ENCODE measurements around the gene ACTN3.

Gene ACTN3

DNA sequence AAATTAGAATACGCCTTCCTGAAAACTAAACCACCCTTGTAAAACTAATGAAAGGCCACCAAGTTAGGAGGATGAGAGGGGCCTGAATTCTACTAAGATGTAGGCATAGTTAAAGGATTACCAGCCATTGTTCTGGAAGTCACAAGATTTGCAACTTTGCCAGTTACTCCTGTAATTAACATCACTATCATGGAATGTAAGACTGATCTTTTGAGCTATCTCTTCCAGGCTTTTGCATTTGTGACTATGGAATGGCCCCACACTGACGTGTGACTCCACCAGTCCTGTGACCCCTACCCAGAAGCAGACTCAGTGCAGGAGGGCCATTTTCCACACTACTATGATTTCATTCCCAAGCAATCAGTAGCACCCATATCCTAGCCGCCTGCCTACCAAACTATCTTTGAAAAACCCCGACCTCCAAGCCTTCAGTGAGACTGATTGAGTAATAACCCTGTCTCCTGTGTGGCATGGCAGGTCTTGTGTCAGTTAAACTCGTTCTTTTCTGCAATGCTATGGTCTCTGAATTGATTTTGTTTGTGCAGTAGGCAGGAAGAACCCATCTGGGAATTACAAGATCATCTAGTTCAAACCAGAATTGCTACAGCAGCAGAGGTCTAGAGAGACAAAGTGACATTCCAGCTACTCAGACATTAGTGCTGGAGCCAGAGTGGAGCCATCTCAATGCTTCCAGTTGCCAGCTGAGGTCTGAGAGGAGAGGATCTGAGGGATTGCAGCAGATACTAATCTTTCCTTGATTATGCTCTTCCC, 23.6 kb downstream of the ACTN3 start:
- H3K4me1 ChIP-seq (ENCODE audit: low read depth, poor library complexity, severe bottlenecking), result no peaks in the 10 kb centered on the region
- H3K27me3 ChIP-seq (ENCODE audit: insufficient read depth, low read depth), result peaks cover 16% of the 10 kb centered on the region; the same call in 1 of the 2 replicates
- no peak overlapping the region for H3K4me3 ChIP-seq (IDR thresholded peaks at IDR 0.05; ENCODE audit: insufficient read depth, low read depth, low read length)
- no peak overlapping the region for H3K4me2 ChIP-seq
- no peaks in the 10 kb centered on the region for H3K36me3 ChIP-seq (ENCODE audit: insufficient read depth)
- H3K9ac ChIP-seq, result no peak overlapping the region
- TF ChIP-seq, protein P1, sequence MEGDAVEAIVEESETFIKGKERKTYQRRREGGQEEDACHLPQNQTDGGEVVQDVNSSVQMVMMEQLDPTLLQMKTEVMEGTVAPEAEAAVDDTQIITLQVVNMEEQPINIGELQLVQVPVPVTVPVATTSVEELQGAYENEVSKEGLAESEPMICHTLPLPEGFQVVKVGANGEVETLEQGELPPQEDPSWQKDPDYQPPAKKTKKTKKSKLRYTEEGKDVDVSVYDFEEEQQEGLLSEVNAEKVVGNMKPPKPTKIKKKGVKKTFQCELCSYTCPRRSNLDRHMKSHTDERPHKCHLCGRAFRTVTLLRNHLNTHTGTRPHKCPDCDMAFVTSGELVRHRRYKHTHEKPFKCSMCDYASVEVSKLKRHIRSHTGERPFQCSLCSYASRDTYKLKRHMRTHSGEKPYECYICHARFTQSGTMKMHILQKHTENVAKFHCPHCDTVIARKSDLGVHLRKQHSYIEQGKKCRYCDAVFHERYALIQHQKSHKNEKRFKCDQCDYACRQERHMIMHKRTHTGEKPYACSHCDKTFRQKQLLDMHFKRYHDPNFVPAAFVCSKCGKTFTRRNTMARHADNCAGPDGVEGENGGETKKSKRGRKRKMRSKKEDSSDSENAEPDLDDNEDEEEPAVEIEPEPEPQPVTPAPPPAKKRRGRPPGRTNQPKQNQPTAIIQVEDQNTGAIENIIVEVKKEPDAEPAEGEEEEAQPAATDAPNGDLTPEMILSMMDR (conservative IDR thresholded peaks at IDR 0.05; ENCODE audit: low read depth, low read length), result no peak
- H2AFZ ChIP-seq (ENCODE audit: low read depth), result no peak overlapping the region
- H4K20me1 ChIP-seq (ENCODE audit: insufficient read depth), result no peaks in the 10 kb centered on the region
- H3K79me2 ChIP-seq (ENCODE audit: insufficient read depth, low read depth), result no peaks in the 10 kb centered on the region
- H3K27ac ChIP-seq, result no peak overlapping the region

DNA sequence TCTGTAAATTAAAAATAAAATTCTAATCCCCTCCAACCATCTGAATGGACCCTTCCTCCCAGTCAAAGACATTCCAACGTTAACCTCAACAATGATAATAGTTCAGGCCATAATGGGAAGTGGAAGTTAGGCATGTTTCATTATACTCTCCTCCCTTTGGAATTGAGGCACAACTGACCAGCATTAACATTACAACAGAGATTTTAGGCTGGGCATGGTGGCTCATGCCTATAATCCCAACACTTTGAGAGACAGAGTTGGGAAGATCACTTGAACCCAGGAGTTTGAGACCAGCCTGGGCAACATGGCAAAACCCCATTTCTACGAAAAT, 24.1 kb downstream of the ACTN3 start:
- Histone ChIP-seq H3K9ac (no peak overlapping the region), H3K4me3 (IDR thresholded peaks at IDR 0.05; ENCODE audit: insufficient read depth, low read depth, low read length) (no peak overlapping the region), H3K27ac (no peak overlapping the region), H3K36me3 (ENCODE audit: insufficient read depth) (no peaks in the 10 kb centered on the region), H2AFZ (ENCODE audit: low read depth) (no peak overlapping the region), H3K4me2 (no peak overlapping the region), H3K4me1 (ENCODE audit: low read depth, poor library complexity, severe bottlenecking) (no peaks in the 10 kb centered on the region), H4K20me1 (ENCODE audit: insufficient read depth) (no peaks in the 10 kb centered on the region), H3K27me3 (ENCODE audit: insufficient read depth, low read depth) (peaks cover 22% of the 10 kb centered on the region; the same call in 1 of the 2 replicates), H3K79me2 (ENCODE audit: insufficient read depth, low read depth) (no peaks in the 10 kb centered on the region)
- TF ChIP-seq, protein P1 (conservative IDR thresholded peaks at IDR 0.05; ENCODE audit: low read depth, low read length), result no peak

DNA sequence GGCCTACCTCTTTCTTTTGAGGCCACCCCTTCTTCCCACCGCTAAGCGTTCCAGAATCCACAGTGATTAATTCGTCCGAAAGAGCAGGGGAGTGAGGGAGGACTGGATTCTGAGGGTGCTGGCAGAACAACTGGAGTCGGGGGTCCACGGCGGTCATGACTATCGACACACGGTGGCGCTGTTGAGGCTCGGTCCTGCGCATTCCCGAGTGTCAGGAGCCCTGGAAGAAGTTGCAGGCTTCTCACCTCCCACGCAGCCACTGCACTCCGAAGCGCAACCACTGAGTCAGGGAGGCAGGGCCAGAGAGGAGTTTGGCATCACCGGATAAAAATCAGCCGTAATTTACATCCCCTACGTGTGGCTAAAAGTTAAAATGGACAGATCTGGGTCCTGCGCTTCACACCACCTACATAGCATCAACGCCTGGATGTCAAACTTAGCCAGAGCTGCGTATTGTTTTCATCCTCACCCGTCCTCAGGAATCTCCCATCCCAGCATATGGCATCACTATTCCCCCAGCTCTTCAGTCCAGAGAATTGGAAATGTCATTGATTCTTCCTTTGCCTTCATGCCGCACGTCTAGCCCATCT, 32.4 kb downstream of the ACTN3 start:
- Histone ChIP-seq H3K4me2 (no peak overlapping the region), H3K27ac (no peak overlapping the region), H3K4me1 (ENCODE audit: low read depth, poor library complexity, severe bottlenecking) (no peaks in the 10 kb centered on the region), H3K9ac (no peak overlapping the region), H3K4me3 (IDR thresholded peaks at IDR 0.05; ENCODE audit: insufficient read depth, low read depth, low read length) (no peak overlapping the region), H2AFZ (ENCODE audit: low read depth) (no peak overlapping the region), H3K36me3 (ENCODE audit: insufficient read depth) (no peaks in the 10 kb centered on the region), H4K20me1 (ENCODE audit: insufficient read depth) (no peaks in the 10 kb centered on the region), H3K79me2 (ENCODE audit: insufficient read depth, low read depth) (no peaks in the 10 kb centered on the region), H3K27me3 (ENCODE audit: insufficient read depth, low read depth) (peaks cover 16% of the 10 kb centered on the region; the same call in 1 of the 2 replicates)
- TF ChIP-seq, protein P1 (conservative IDR thresholded peaks at IDR 0.05; ENCODE audit: low read depth, low read length), result peak; percentile 39; the same call in 1 of the 2 replicates

DNA sequence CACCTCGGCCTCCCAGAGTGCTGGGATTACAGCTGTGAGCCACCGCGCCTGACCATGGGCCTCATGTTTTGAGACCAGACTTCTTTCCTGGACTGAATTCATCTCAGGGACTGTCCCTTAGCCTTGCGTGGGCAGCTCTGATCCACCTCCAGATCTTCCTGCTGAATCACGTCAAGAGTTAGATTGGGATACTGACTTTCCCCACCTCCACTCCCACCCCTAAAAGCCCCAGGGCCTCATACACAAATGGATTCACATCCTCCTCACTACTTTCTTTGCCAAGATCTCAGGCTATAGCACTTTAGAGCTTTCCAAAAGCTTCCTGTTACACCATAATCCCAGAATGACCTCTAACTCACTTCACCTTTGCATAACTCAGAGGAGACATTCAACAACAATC, 34.1 kb downstream of the ACTN3 start:
- Histone ChIP-seq H3K4me3 (IDR thresholded peaks at IDR 0.05; ENCODE audit: insufficient read depth, low read depth, low read length) (no peak overlapping the region), H3K4me2 (no peak overlapping the region), H3K79me2 (ENCODE audit: insufficient read depth, low read depth) (no peaks in the 10 kb centered on the region), H3K4me1 (ENCODE audit: low read depth, poor library complexity, severe bottlenecking) (no peaks in the 10 kb centered on the region), H3K36me3 (ENCODE audit: insufficient read depth) (no peaks in the 10 kb centered on the region), H2AFZ (ENCODE audit: low read depth) (no peak overlapping the region), H4K20me1 (ENCODE audit: insufficient read depth) (no peaks in the 10 kb centered on the region), H3K27me3 (ENCODE audit: insufficient read depth, low read depth) (peaks cover 1% of the 10 kb centered on the region; the same call in 1 of the 2 replicates), H3K9ac (no peak overlapping the region), H3K27ac (no peak overlapping the region)
- TF ChIP-seq, protein P1 (conservative IDR thresholded peaks at IDR 0.05; ENCODE audit: low read depth, low read length), result no peak
